Dendritic cell treated with granulocyte-macrophage colony-stimulating factor and Interleukin-4, amounts not matched to agents 40 ng/mL and 50 ng/mL, for 4 days (primary cell): ENCODE data around the gene ADIG.

Experiments
- H3K27ac Mint-ChIP-seq: one replicate; pipeline ENCODE4 v1.8.0; 2022; ENCODE audit warnings: mild to moderate bottlenecking, mixed read lengths
- H3K27me3 Mint-ChIP-seq: one replicate; pipeline ENCODE4 v1.8.0; 2022; ENCODE audit warnings: mild to moderate bottlenecking, mixed read lengths
- H3K36me3 Mint-ChIP-seq: one replicate; pipeline ENCODE4 v1.8.0; 2022; ENCODE audit warnings: low read depth, mixed read lengths
- H3K4me1 Mint-ChIP-seq: one replicate; pipeline ENCODE4 v1.8.0; 2022; ENCODE audit warnings: low read depth, mixed read lengths
- H3K4me3 Mint-ChIP-seq: one replicate; pipeline ENCODE4 v1.8.0; 2022; ENCODE audit warnings: mild to moderate bottlenecking, moderate library complexity, mixed read lengths
- H3K9me3 Mint-ChIP-seq: one replicate; pipeline ENCODE4 v1.8.0; 2022; ENCODE audit warnings: mixed read lengths
- intact Hi-C: fragments of 100-400 bp; cut with micrococcal nuclease; formaldehyde crosslinking; loops from one replicate; pipeline ENCODE4 v1.15.0; 2022

The ADIG gene

DNA sequence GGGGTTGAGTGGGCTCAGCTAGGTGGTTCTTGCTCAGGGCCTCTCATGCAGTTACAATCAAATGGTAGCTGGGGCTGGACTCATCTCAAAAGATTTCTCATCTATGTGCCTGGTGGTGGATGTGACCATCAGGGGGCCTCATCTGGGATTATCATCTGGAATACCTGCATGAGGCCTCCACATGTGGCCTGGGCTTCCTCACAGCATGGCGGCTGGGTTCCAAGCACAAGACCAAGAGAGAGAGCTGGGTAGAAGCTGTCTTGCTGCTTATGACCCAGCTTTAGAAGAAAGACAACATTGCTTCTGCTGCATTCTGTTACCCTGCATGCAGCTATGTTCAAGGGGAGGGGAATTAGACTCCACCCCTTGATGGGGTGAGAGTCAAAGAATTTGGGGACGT, 43.1 kb downstream of the ADIG start:
- Mint-ChIP-seq H3K9me3 (peaks cover 8% of the 10 kb centered on the region), H3K36me3 (no peaks in the 10 kb centered on the region), H3K27me3 (peaks cover 20% of the 10 kb centered on the region), H3K4me3 (no peak overlapping the region), H3K4me1 (no peaks in the 10 kb centered on the region), H3K27ac (no peak overlapping the region)
- intact Hi-C loops, result no loop called here

DNA sequence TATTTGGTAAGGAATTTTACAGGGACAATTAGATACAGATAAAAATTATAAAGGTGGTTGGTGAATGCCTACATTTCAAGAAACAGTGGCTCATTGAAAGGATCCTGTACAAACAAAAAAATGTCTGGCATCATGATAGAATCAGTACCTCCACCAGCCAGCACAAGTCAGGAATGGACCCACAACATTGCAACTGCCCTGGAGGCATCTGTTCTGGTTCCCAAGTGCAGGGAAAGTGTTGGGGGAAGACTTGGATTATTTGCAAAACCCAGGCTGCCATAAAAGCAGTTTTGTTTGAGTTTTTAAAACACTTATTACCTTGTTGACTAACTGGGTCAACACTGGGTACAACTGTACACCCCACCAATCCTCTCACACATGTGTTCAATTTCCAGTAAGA, 44.9 kb downstream of the ADIG start:
- H3K4me3 Mint-ChIP-seq, result no peak overlapping the region
- no peak overlapping the region for H3K27ac Mint-ChIP-seq
- peaks cover 8% of the 10 kb centered on the region for H3K9me3 Mint-ChIP-seq
- intact Hi-C loops, result no loop called here
- no peaks in the 10 kb centered on the region for H3K4me1 Mint-ChIP-seq
- H3K36me3 Mint-ChIP-seq, result no peaks in the 10 kb centered on the region
- H3K27me3 Mint-ChIP-seq, result peaks cover 13% of the 10 kb centered on the region

DNA sequence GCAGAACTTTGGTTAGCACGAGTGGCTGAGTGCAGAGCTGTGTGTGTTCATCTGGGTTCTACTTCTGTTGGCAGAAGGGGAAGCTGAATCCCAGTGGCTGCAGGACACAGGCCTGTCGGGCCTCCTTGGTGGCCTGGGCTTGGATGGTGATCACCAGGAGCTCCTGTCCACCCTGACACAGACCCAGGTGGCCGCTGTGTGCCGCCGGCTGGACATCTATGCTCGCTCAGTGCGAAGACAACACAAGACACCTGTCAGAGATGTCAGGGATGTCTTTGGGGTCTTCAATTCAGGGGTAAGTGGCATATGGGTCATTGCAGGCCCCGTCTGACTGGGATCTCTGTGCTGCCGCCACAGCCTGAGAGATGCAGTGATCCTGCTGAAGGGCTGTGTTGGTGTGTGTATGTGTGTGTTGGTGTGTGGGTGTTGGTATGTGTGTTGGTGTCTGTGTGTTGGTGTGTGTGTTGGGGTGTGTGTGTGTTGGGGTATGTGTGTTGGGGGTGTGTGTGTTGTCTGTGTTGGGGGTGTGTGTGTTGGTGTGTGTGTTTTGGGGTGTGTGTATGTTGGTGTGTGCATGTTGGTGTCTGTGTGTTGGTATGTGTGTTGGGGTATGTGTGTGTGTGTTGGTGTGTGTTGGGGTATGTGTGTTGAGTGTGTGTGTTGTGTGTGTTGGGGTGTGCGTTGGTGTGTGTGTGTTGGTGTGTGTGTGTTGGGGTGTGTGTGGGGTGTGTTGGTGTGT, 46.1 kb downstream of the ADIG start:
- intact Hi-C loops, result no loop called here
- Mint-ChIP-seq H3K4me1 (no peaks in the 10 kb centered on the region), H3K27ac (no peak overlapping the region), H3K36me3 (no peaks in the 10 kb centered on the region), H3K27me3 (peaks cover 9% of the 10 kb centered on the region), H3K4me3 (no peak overlapping the region), H3K9me3 (peaks cover 8% of the 10 kb centered on the region)

DNA sequence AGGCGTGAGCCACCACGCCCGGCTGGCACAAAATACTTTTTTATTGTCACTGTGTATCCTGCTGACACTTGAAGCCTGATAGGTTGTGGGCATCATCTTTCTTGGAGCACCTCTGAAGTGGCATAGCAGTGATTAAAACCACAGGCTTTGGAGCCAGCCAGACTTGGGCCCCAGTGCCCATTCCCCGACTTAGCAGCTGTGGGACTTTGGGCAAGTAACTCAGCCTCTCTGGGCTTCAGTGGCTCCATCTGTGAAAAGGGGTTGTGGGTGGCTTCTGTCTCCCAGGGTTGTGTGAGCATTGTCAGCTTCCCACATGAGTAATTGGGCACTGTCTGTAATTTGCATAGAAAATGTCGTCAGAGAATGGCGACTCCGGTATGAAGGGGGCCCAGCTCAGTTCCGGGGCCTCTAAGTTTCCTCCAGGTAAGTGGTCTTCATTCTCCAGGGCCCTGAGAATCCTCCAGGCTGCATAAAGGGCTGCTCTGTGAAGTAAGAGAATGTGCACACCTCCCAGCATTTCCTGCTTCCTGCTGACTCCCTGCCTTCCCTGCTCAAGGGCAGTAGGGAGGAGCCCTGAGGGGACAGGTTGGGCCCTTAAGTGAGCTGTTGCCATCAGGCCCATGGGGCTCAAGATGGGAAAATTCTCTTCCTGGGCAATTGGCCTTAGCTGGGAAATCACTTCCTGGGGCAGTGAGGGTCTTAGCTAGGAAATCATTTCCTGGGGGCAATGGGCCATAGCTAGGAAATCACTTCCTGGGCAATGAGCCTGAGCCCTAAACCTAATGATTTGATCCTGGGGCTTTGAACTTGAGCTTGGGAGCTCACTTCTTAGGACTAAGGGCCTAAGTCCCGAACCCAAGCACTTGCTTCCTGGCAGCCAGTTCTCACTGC, 47.8 kb downstream of the ADIG start:
- H3K9me3 Mint-ChIP-seq, result peaks cover 7% of the 10 kb centered on the region
- peaks cover 2% of the 10 kb centered on the region for H3K27me3 Mint-ChIP-seq
- peaks cover 5% of the 10 kb centered on the region for H3K4me1 Mint-ChIP-seq
- H3K36me3 Mint-ChIP-seq, result no peaks in the 10 kb centered on the region
- intact Hi-C loops, result no loop called here
- H3K27ac Mint-ChIP-seq, result no peak overlapping the region
- no peak overlapping the region for H3K4me3 Mint-ChIP-seq

DNA sequence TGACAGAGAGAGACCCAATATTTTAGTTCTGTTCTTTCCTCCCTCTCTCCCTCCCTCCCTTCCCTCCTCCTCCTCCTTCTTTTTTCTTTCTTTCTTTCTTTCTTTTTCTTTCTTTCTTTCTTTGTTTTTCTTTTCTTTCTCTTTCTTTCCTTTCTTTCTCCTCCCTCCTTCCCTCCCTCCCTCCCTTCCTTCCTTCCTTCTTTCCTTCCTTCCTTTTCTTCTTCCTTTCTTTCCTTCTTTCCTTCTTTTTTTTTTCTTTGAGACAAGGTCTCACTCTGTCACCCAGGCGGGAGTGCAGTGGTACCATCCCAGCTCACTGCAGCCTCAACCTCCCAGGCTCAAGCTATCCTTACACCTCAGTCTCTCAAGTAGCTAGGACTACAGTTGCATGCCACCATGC, 49.0 kb downstream of the ADIG start:
- Mint-ChIP-seq H3K27me3 (peaks cover 2% of the 10 kb centered on the region), H3K4me3 (no peak overlapping the region), H3K36me3 (no peaks in the 10 kb centered on the region), H3K4me1 (peaks cover 6% of the 10 kb centered on the region), H3K9me3 (no peaks in the 10 kb centered on the region), H3K27ac (no peak overlapping the region)
- intact Hi-C loops, result no loop called here

DNA sequence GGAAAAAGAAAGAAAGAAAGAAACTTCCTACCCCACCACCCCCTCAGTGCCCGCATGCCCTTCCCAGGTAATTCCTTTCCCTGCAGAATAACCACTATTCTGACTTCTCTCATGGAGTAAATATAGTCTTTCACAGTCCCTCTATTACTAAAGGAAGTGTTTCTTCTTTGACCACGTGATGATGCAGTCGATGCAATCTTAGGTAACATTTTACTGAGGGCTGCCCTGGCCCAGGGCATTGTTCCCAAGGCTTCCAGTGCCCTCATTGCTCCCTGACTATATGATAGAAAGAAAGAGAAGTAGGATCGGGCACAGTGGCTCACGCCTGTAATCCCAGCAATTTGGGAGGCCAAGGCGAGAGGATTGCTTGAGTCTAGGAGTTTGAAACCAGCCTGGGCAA, 49.7 kb downstream of the ADIG start:
- intact Hi-C loops, result no loop called here
- Mint-ChIP-seq H3K9me3 (no peaks in the 10 kb centered on the region), H3K27ac (no peak overlapping the region), H3K4me3 (no peak overlapping the region), H3K4me1 (peaks cover 6% of the 10 kb centered on the region), H3K36me3 (no peaks in the 10 kb centered on the region), H3K27me3 (peaks cover 2% of the 10 kb centered on the region)

DNA sequence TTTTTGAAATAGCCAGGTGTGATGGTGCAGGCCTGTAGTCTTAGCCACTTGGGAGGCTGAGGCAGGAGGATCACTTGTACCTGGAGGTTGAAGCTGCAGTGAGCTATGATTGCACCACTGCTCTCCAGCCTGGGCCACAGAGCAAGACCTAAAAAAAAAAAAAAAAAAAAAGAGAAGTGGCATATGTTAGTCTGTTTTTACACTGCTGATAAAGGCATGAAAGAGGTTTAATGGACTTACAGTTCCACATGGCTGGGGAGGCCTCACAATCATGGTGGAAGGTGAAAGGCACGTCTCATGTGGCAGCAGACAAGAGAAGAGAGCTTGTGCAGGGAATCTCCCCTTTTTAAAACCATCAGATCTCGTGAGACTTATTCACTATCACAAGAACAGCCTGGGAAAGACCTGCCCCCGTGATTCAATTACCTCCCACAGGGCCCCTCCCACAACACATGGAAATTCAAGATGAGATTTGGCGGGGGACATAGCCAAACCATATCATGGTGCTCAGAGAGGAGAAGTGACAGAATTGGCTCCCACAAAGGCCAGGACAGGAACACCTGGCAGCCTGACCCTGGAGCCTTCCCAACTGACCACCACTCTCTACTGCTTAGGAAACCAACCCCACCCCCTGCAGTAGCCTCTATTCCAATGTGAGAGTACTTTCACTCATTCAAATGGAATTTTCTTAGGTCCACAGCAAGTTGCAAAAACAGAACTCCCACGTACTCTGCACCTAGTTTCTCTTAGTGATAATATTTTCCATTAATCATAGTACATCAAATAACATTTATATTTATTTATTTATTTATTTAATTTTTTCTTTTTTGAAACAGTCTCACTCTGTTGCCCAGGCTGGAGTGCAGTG, 50.4 kb downstream of the ADIG start:
- Mint-ChIP-seq H3K36me3 (no peaks in the 10 kb centered on the region), H3K4me1 (peaks cover 6% of the 10 kb centered on the region), H3K27ac (no peak overlapping the region), H3K9me3 (no peaks in the 10 kb centered on the region), H3K4me3 (no peak overlapping the region), H3K27me3 (peaks cover 2% of the 10 kb centered on the region)
- intact Hi-C loops, result no loop called here

DNA sequence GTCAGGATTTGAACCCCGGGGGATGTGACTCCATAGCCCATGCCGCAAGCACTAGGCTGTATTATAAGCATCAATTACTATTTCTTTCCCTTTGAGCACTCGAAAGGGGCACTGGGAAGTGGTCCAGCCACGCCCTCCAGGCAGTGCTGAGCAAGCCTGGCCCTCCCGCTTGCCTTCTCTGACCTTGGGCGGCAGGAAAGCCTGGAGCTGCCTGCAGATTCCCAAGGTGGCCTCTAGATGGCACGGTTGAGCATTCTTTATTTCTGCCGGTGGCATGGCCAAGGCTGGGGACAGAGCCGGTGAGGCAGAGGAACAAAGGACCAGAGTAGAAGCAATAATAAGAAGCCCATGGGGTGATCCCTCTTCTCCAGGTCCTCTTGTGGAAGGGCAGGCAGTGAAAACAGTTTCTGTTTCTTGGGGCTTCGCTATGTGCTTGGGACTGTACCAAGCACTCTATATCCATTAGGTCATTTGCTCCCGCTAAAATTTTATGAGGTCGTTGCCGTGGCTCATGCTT, 52.6 kb downstream of the ADIG start:
- H3K27ac Mint-ChIP-seq, result no peak overlapping the region
- peaks cover 7% of the 10 kb centered on the region for H3K27me3 Mint-ChIP-seq
- no peaks in the 10 kb centered on the region for H3K9me3 Mint-ChIP-seq
- H3K36me3 Mint-ChIP-seq, result no peaks in the 10 kb centered on the region
- H3K4me1 Mint-ChIP-seq, result peaks cover 6% of the 10 kb centered on the region
- intact Hi-C loops, result no loop called here
- no peak overlapping the region for H3K4me3 Mint-ChIP-seq

DNA sequence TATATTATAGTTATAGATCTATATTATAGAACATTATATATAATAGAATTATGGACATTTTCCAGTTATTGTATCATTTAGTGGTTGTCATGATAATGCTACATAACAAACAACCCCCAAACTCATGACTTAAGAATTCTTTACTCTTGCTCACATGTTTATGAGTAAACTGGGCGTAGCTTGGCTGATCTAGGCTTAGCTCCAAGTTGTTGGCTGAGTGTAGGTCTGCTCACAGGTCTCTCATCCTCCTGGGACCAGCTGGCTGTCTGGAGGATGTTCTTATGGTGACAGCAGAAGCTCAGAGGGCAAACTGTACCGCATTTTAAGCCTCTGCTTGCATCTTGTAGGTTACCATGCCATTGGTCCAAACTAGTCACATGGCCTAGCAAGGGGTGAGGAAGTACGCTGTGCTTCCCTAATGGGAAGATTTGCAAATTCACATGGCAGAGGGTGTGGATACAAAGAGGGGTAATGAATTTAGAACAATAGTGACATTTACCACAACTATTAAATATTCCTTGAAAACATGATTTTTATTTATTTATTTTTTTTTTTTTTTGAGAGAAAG, 54.8 kb downstream of the ADIG start:
- Mint-ChIP-seq H3K27me3 (peaks cover 7% of the 10 kb centered on the region), H3K4me1 (peaks cover 13% of the 10 kb centered on the region), H3K27ac (no peak overlapping the region), H3K36me3 (no peaks in the 10 kb centered on the region), H3K4me3 (no peak overlapping the region), H3K9me3 (no peaks in the 10 kb centered on the region)
- intact Hi-C loops, result no loop called here
